ENCODE data around the gene EEF2KMT. TPM values are rescaled to one million over a fixed set of nuclear protein-coding genes. Genes with fewer than 3 reads are reported as not detected.

The EEF2KMT gene
- polyA plus RNA-seq, 1 of the 3 experiments (the other 2 are of a cell fraction): 12.9 TPM

DNA sequence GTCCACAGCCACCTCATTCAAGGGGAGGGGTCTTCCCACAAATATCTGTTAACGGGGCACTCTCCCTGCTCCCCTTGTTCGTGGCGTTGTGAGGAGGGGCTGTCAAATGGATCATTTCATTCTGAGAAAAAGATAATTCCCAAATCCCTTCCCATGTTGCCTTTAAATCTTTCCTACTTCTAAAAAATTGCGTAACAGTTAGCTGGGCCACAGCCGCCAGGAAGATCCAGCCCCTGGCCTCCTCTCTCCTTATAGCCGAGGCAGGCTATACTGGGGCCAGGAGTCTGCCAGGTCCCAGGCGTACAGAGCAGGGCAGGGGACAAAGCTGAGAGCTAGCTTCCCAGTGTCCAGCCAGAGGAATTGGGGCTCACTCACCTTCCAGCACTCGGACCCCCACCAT, 32.3 kb downstream of the EEF2KMT start:
- Histone ChIP-seq H3K9me2 (no peaks in the 10 kb centered on the region), H2AFZ (ENCODE audit: low read depth) (no peak overlapping the region), H3K36me3 (replicated peaks in 1 of 2; ENCODE audit: control insufficient read depth in 1 of 2, insufficient read depth in 2 of 2, low read length in 1 of 2) (no peaks in the 10 kb centered on the region), H3K9ac (no peak overlapping the region), H4K20me1 (ENCODE audit: insufficient read depth) (no peaks in the 10 kb centered on the region), H3K27ac (ENCODE audit: low read depth in 2 of 2, low read length in 1 of 2) (no peak overlapping the region), H3K4me1 (ENCODE audit: control insufficient read depth in 1 of 2, insufficient read depth in 2 of 2, low read depth in 1 of 2, low read length in 1 of 2) (no peaks in the 10 kb centered on the region), H3K9me3 (no peaks in the 10 kb centered on the region), H3K4me2 (no peak overlapping the region), H3K4me3 (ENCODE audit: low read depth in 2 of 2, low read length in 1 of 2) (no peak overlapping the region), H3F3A (replicated peaks; ENCODE audit: insufficient read depth) (no peaks in the 10 kb centered on the region), H3K79me2 (ENCODE audit: insufficient read depth) (no peaks in the 10 kb centered on the region), H3K27me3 (ENCODE audit: insufficient read depth) (peaks cover 38% of the 10 kb centered on the region)
- CTCF ChIA-PET: interaction anchor here (1.7 kb wide), 1 partner anchor 9 kb away, joined by 5 read pairs; no protein-coding TSS in a partner anchor
- WGBS (ENCODE audit: low lambda C conversion rate): 43% methylated on average over 6 of the region's 8 CpGs
- POLR2A ChIA-PET: no interaction called here
- no peak for DNase-seq
- TF ChIP-seq, protein P1, sequence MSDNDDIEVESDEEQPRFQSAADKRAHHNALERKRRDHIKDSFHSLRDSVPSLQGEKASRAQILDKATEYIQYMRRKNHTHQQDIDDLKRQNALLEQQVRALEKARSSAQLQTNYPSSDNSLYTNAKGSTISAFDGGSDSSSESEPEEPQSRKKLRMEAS (IDR thresholded peaks at IDR 0.05; ENCODE audit: low read depth): no peak
- TF ChIP-seq EP300 (IDR thresholded peaks at IDR 0.05; ENCODE audit: borderline replicate concordance in 1 of 2, low read depth in 1 of 2, low read length in 1 of 2): no peak
- TF ChIP-seq MEF2A (IDR thresholded peaks at IDR 0.05; ENCODE audit: borderline replicate concordance, low read depth): no peak
- TF ChIP-seq GATA2 (CRISPR knock-in tag; IDR thresholded peaks at IDR 0.05): no peak
- no peak for TF ChIP-seq NRF1 (IDR thresholded peaks at IDR 0.05; ENCODE audit: low read depth, low read length)
- TF ChIP-seq FOXJ3 (CRISPR knock-in tag; IDR thresholded peaks at IDR 0.05): no peak
- TF ChIP-seq, protein P2, sequence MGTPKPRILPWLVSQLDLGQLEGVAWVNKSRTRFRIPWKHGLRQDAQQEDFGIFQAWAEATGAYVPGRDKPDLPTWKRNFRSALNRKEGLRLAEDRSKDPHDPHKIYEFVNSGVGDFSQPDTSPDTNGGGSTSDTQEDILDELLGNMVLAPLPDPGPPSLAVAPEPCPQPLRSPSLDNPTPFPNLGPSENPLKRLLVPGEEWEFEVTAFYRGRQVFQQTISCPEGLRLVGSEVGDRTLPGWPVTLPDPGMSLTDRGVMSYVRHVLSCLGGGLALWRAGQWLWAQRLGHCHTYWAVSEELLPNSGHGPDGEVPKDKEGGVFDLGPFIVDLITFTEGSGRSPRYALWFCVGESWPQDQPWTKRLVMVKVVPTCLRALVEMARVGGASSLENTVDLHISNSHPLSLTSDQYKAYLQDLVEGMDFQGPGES (IDR thresholded peaks at IDR 0.05; ENCODE audit: low read depth, low read length): no peak
- no peak for TF ChIP-seq TEAD4 (IDR thresholded peaks at IDR 0.05; ENCODE audit: borderline replicate concordance, insufficient read depth)

DNA sequence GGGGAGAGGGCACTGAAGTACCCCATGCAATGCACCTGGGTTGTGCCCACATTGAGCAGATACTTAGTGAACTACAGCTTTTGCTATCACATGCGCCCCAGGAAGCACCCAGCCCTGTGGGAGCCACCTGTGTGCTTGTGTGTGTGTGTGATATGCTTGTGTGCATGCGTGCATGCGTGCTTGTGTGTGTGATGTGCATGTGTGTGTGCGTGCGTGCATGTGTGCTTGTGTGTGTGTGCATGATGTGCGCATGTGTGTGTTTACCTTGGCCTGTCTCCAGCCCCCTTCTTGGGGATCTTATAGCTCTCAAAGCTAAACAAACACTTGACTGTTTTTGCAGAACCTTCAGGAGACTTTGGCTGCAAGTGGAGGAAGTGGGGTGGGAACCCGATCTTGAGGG, 32.7 kb downstream of the EEF2KMT start:
- TF ChIP-seq JUND (IDR thresholded peaks at IDR 0.05): no peak
- no peak for TF ChIP-seq FOXM1 (IDR thresholded peaks at IDR 0.05; ENCODE audit: low read depth)
- no peak for TF ChIP-seq RFX5 (IDR thresholded peaks at IDR 0.05; ENCODE audit: low read length)
- TF ChIP-seq, protein P2 (IDR thresholded peaks at IDR 0.05; ENCODE audit: low read depth, low read length): no peak
- TF ChIP-seq MEF2A (IDR thresholded peaks at IDR 0.05; ENCODE audit: borderline replicate concordance, low read depth): no peak
- TF ChIP-seq, protein P3, sequence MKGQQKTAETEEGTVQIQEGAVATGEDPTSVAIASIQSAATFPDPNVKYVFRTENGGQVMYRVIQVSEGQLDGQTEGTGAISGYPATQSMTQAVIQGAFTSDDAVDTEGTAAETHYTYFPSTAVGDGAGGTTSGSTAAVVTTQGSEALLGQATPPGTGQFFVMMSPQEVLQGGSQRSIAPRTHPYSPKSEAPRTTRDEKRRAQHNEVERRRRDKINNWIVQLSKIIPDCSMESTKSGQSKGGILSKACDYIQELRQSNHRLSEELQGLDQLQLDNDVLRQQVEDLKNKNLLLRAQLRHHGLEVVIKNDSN (IDR thresholded peaks at IDR 0.05; ENCODE audit: borderline replicate concordance, low read depth): no peak
- TF ChIP-seq FOSL2 (IDR thresholded peaks at IDR 0.05; ENCODE audit: borderline replicate concordance, low read depth): no peak
- no peak for TF ChIP-seq EZH2phosphoT487 (IDR thresholded peaks at IDR 0.05; ENCODE audit: borderline replicate concordance, low read depth)
- TF ChIP-seq RAD21 (IDR thresholded peaks at IDR 0.05; ENCODE audit: low read length): no peak
- TF ChIP-seq CHD2 (IDR thresholded peaks at IDR 0.05; ENCODE audit: low read length, partially characterized antibody): no peak
- no peak for TF ChIP-seq TAF1 (IDR thresholded peaks at IDR 0.05; ENCODE audit: borderline replicate concordance, low read depth, low read length)
- no peak for TF ChIP-seq NRF1 (IDR thresholded peaks at IDR 0.05; ENCODE audit: low read depth, low read length)
- TF ChIP-seq, protein P4, sequence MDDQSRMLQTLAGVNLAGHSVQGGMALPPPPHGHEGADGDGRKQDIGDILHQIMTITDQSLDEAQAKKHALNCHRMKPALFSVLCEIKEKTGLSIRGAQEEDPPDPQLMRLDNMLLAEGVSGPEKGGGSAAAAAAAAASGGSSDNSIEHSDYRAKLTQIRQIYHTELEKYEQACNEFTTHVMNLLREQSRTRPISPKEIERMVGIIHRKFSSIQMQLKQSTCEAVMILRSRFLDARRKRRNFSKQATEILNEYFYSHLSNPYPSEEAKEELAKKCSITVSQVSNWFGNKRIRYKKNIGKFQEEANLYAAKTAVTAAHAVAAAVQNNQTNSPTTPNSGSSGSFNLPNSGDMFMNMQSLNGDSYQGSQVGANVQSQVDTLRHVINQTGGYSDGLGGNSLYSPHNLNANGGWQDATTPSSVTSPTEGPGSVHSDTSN (IDR thresholded peaks at IDR 0.05): no peak
- TF ChIP-seq TEAD4 (IDR thresholded peaks at IDR 0.05; ENCODE audit: borderline replicate concordance, insufficient read depth): no peak
- no peak for TF ChIP-seq GABPA (IDR thresholded peaks at IDR 0.05; ENCODE audit: low read depth)
- TF ChIP-seq NFIC (IDR thresholded peaks at IDR 0.05; ENCODE audit: borderline replicate concordance): no peak
- no peak for TF ChIP-seq RCOR1 (IDR thresholded peaks at IDR 0.05; ENCODE audit: low read length)
- no peaks in the 10 kb centered on the region for H3K4me1 ChIP-seq (ENCODE audit: control insufficient read depth in 1 of 2, insufficient read depth in 2 of 2, low read depth in 1 of 2, low read length in 1 of 2)
- DNase-seq: no peak
- no peak overlapping the region for H3K4me2 ChIP-seq
- no peaks in the 10 kb centered on the region for H3K79me2 ChIP-seq (ENCODE audit: insufficient read depth)
- no peaks in the 10 kb centered on the region for H3K9me2 ChIP-seq
- WGBS (ENCODE audit: low lambda C conversion rate): 58% methylated on average over 7 of the region's 7 CpGs
- no peaks in the 10 kb centered on the region for H3F3A ChIP-seq (replicated peaks; ENCODE audit: insufficient read depth)
- ChIA-PET CTCF (no interaction called here), POLR2A (no interaction called here)
- peaks cover 38% of the 10 kb centered on the region for H3K27me3 ChIP-seq (ENCODE audit: insufficient read depth)
- H3K9ac ChIP-seq: no peak overlapping the region
- no peaks in the 10 kb centered on the region for H4K20me1 ChIP-seq (ENCODE audit: insufficient read depth)
- H3K4me3 ChIP-seq (ENCODE audit: low read depth in 2 of 2, low read length in 1 of 2): no peak overlapping the region
- no peaks in the 10 kb centered on the region for H3K9me3 ChIP-seq
- no peaks in the 10 kb centered on the region for H3K36me3 ChIP-seq (replicated peaks in 1 of 2; ENCODE audit: control insufficient read depth in 1 of 2, insufficient read depth in 2 of 2, low read length in 1 of 2)
- no peak overlapping the region for H3K27ac ChIP-seq (ENCODE audit: low read depth in 2 of 2, low read length in 1 of 2)
- no peak overlapping the region for H2AFZ ChIP-seq (ENCODE audit: low read depth)
